GM10248 (cell line): Measurements from ENCODE around the gene ACTL8.

Experiments used
- CTCF ChIA-PET: fragments of 300-600 bp; sonication (Branson Sonifier 250); formaldehyde crosslinking; extraction: SDS; loops from one replicate; lab custom pipeline; 2021; ENCODE audit warnings: antibody characterized with exemption; lab: Yijun Ruan, JAX
- POLR2A ChIA-PET: fragments of 350-650 bp; sonication (Branson Sonifier 250); formaldehyde crosslinking; extraction: SDS; loops from one replicate; lab custom pipeline; 2020; ENCODE audit warnings: antibody characterized with exemption; lab: Yijun Ruan, JAX
- DNase-seq: peaks from one replicate; pipeline ENCODE4 v3.0.0; 2012; ENCODE audit errors: extremely low spot score
- CTCF ChIP-seq: IDR thresholded peaks from 2 replicates; pipeline ENCODE4 v1.5.1; 2012; ENCODE audit warnings: mild to moderate bottlenecking, low read depth; ENCODE audit errors: extremely low read depth, missing control alignments, control extremely low read depth

The ACTL8 gene

GRCh38 chr1:17746920-17747319 is 8.2 kb upstream of the ACTL8 start:
- CTCF ChIA-PET: no interaction called here
- POLR2A ChIA-PET: no interaction called here
- no peak for DNase-seq
- no peak for TF ChIP-seq CTCF

- POLR2A ChIA-PET: no interaction called here
- CTCF ChIA-PET: no interaction called here
- TF ChIP-seq CTCF: no peak
- DNase-seq: no peak
These were observed 4.8 kb upstream of the ACTL8 start for GRCh38 chr1:17750333-17750732.

GRCh38 chr1:17752356-17752755 is 2.8 kb upstream of the ACTL8 start:
- CTCF ChIA-PET: interaction anchor here (1.0 kb wide), 1 partner anchor 8 kb away, joined by 3 read pairs; no protein-coding TSS in a partner anchor
- DNase-seq: no peak
- no peak for TF ChIP-seq CTCF
- POLR2A ChIA-PET: no interaction called here

DNA sequence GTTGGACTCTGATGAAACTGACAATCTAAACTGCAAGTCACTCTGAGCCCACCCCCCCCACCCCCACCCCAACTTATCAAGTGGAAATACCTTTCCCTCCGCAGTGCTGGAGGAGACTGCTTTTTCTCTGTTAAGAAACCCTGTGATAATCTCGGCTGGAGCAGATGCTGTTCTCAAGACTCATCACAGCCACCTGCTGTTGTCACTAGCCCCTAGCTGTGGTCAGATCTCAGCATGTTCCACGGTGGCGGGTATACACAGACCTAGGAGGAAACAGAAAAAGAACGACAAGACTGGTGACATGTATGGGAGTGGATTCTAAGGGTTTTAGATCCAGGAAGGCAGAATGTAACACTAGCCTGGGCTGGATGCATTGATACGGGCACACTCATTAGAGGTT is 2.3 kb downstream of the ACTL8 start:
- POLR2A ChIA-PET: no interaction called here
- TF ChIP-seq CTCF: no peak
- CTCF ChIA-PET: no interaction called here
- DNase-seq: no peak

DNA sequence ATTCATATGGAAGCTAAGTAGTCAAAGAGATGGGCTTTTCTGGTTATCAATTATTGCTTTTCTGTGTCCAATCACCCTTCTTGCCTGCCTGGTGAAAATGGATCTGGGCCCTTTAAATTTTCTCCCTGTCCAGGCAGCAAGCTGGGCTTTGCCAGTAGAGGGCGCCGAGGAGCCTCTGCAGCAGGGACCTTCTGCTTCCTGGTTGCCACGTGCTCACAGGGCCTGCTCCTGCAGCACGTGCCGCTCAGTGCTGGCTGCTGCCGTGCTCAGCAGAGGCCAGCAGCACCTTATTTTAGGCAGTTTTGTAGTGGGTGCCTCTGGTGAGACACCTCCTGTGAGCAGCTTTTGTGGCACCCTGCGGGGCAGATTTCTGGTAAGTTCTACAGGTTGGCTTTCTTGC is 4.0 kb downstream of the ACTL8 start:
- TF ChIP-seq CTCF: peak; percentile 6
- POLR2A ChIA-PET: no interaction called here
- CTCF ChIA-PET: no interaction called here
- no peak for DNase-seq

- POLR2A ChIA-PET: no interaction called here
- DNase-seq: no peak
- CTCF ChIA-PET: no interaction called here
- no peak for TF ChIP-seq CTCF
These were observed 7.2 kb downstream of the ACTL8 start for GRCh38 chr1:17762313-17762712.

- POLR2A ChIA-PET: no interaction called here
- CTCF ChIA-PET: interaction anchor here (0.9 kb wide), 1 partner anchor 57 kb away, joined by 3 read pairs; no protein-coding TSS in a partner anchor
- no peak for TF ChIP-seq CTCF
- DNase-seq: no peak
These were observed 8.3 kb downstream of the ACTL8 start for GRCh38 chr1:17763417-17763816.
